GM12878 (cell line): ENCODE data around the gene MAP3K4.

Experiments used
- BRCA1 ChIP-seq: IDR thresholded peaks from 2 replicates; pipeline ENCODE4 v1.6.1; 2011; ENCODE audit warnings: low read depth, low read length, improper control_type of control experiment
- CTCF ChIP-seq, 3 experiments: IDR thresholded peaks in 2 of 3; conservative IDR thresholded peaks in 1 of 3; 2 replicates each; pipeline ENCODE4 v1.5.1; 2011; ENCODE audit warnings: low read depth in 3 of 3, low read length in 3 of 3, mild to moderate bottlenecking in 3 of 3, control low read depth in 2 of 3, moderate library complexity in 2 of 3, inconsistent platforms in 1 of 3, mixed read lengths in 1 of 3; ENCODE audit not compliant: control insufficient read depth in 2 of 3, insufficient read depth in 1 of 3; ENCODE audit errors: extremely low read depth in 1 of 3
- EZH2 ChIP-seq: IDR thresholded peaks from 2 replicates; pipeline ENCODE4 v1.6.1; 2012; ENCODE audit warnings: low read depth, mild to moderate bottlenecking, control low read depth, inconsistent platforms, low read length, borderline replicate concordance; ENCODE audit not compliant: control insufficient read depth
- FOXM1 ChIP-seq: IDR thresholded peaks from 2 replicates; pipeline ENCODE4 v1.6.1; 2012; ENCODE audit warnings: low read depth, mild to moderate bottlenecking, inconsistent platforms, low read length, moderate library complexity

GRCh38 chr6:160950507-160950906 is 41.1 kb upstream of the MAP3K4 start:
- TF ChIP-seq CTCF (IDR thresholded peaks at IDR 0.05 in 2 of 3, conservative IDR thresholded peaks at IDR 0.05 in 1 of 3; ENCODE audit: control insufficient read depth in 2 of 3, extremely low read depth in 1 of 3, insufficient read depth in 1 of 3, low read depth in 3 of 3, low read length in 3 of 3) (no peak), BRCA1 (no peak), EZH2 (no peak), FOXM1 (no peak)
